ENCODE data around the gene METRN.

The METRN gene

GRCh38 chr16:764848-765487, 50.0 kb downstream of the METRN start:
- ChIA-PET POLR2A (no interaction called here), CTCF (no interaction called here)
- Histone ChIP-seq H3K36me3 (ENCODE audit: control insufficient read depth in 2 of 2, insufficient read depth in 1 of 2, low read length in 2 of 2) (no peaks in the 10 kb centered on the region), H3K27ac (ENCODE audit: extremely low read depth, low read depth, low read length) (no peak overlapping the region), H3K4me1 (ENCODE audit: control insufficient read depth, insufficient read depth, low read length) (no peaks in the 10 kb centered on the region), H3K9me3 (ENCODE audit: control insufficient read depth, insufficient read depth, low read depth, low read length) (no peaks in the 10 kb centered on the region), H3K4me3 (ENCODE audit: low read depth, low read length) (no peak overlapping the region)
- TF ChIP-seq ZNF112 (tag by site-specific recombination; IDR thresholded peaks at IDR 0.05), result no peak
- TF ChIP-seq ZNF280D (tag by site-specific recombination; IDR thresholded peaks at IDR 0.05), result no peak
- no peak for TF ChIP-seq SP7 (tag by site-specific recombination; IDR thresholded peaks at IDR 0.05)
- TF ChIP-seq ZNF37A (tag by site-specific recombination; IDR thresholded peaks at IDR 0.05), result no peak
- no peak for TF ChIP-seq ZNF692 (tag by site-specific recombination; IDR thresholded peaks at IDR 0.05)
- TF ChIP-seq ZNF623 (tag by site-specific recombination; IDR thresholded peaks at IDR 0.05), result no peak
- TF ChIP-seq GLI2 (tag by site-specific recombination; IDR thresholded peaks at IDR 0.05; ENCODE audit: borderline replicate concordance, low read depth), result no peak
- no peak for TF ChIP-seq ZBTB11 (tag by site-specific recombination; conservative IDR thresholded peaks at IDR 0.05; ENCODE audit: low read depth)
- TF ChIP-seq ZNF239 (tag by site-specific recombination; IDR thresholded peaks at IDR 0.05), result no peak
- TF ChIP-seq ZNF354C (tag by site-specific recombination; IDR thresholded peaks at IDR 0.05; ENCODE audit: borderline replicate concordance, low read depth), result no peak
- no peak for TF ChIP-seq BCL6B (tag by site-specific recombination; IDR thresholded peaks at IDR 0.05)
- TF ChIP-seq FEZF1 (tag by site-specific recombination; IDR thresholded peaks at IDR 0.05), result no peak

- H3K27ac ChIP-seq (ENCODE audit: extremely low read depth, low read depth, low read length), result no peak overlapping the region
- TF ChIP-seq ZNF302 (tag by site-specific recombination; IDR thresholded peaks at IDR 0.05; ENCODE audit: low read depth), result no peak
- no peak for TF ChIP-seq PRDM2 (tag by site-specific recombination; IDR thresholded peaks at IDR 0.05; ENCODE audit: borderline replicate concordance)
- no peak for TF ChIP-seq ZBTB6 (tag by site-specific recombination; IDR thresholded peaks at IDR 0.05)
- no peak for TF ChIP-seq ZSCAN5A (tag by site-specific recombination; IDR thresholded peaks at IDR 0.05)
Measured at GRCh38 chr16:765488-765865, 50.6 kb downstream of the METRN start.

More at GRCh38 chr16:765488-765865, 50.6 kb downstream of the METRN start:
- CTCF ChIA-PET, result no interaction called here
- H3K36me3 ChIP-seq (ENCODE audit: control insufficient read depth in 2 of 2, insufficient read depth in 1 of 2, low read length in 2 of 2), result no peaks in the 10 kb centered on the region
- H3K9me3 ChIP-seq (ENCODE audit: control insufficient read depth, insufficient read depth, low read depth, low read length), result no peaks in the 10 kb centered on the region
- no peak overlapping the region for H3K4me3 ChIP-seq (ENCODE audit: low read depth, low read length)
- POLR2A ChIA-PET, result no interaction called here
- no peaks in the 10 kb centered on the region for H3K4me1 ChIP-seq (ENCODE audit: control insufficient read depth, insufficient read depth, low read length)

Data from HEK293 (cell line).